SJSA1 (cell line): Measurements from ENCODE around the gene XRCC1. TPM values are rescaled to one million over a fixed set of nuclear protein-coding genes. Genes with fewer than 3 reads are reported as not detected.

Experiments used
- DNase-seq, 2 experiments: peaks; one replicate each; pipeline ENCODE4 v3.0.0-alpha.2; 2015 to 2020; ENCODE audit warnings: low spot score in 2 of 2, low read depth in 1 of 2
- H3K27ac ChIP-seq: fragments of 250-450 bp; sonication (Bioruptor Pico); 2 replicates; pipeline ENCODE4 v1.5.1; 2020; ENCODE audit warnings: mild to moderate bottlenecking, moderate library complexity
- H3K27me3 ChIP-seq: fragments of 250-450 bp; sonication (Bioruptor Pico); replicated peaks from 2 replicates; pipeline ENCODE4 v1.5.1; 2020; ENCODE audit warnings: mild to moderate bottlenecking, moderate library complexity
- H3K36me3 ChIP-seq: fragments of 250-450 bp; sonication (Bioruptor Pico); 2 replicates; pipeline ENCODE4 v1.5.1; 2020; ENCODE audit warnings: mild to moderate bottlenecking
- H3K4me1 ChIP-seq: fragments of 250-450 bp; sonication (Bioruptor Pico); replicated peaks from 2 replicates; pipeline ENCODE4 v1.6.1; 2021; ENCODE audit warnings: mild to moderate bottlenecking
- H3K4me3 ChIP-seq: fragments of 250-450 bp; sonication (Bioruptor Pico); 2 replicates; pipeline ENCODE4 v1.5.1; 2020; ENCODE audit warnings: mild to moderate bottlenecking
- H3K9me3 ChIP-seq: fragments of 250-450 bp; sonication (Bioruptor Pico); replicated peaks from 2 replicates; pipeline ENCODE4 v1.5.1; 2020; ENCODE audit warnings: mild to moderate bottlenecking
- total RNA-seq: library from RNA; depleted of rRNA; stranded (reverse); fragments of >200 nt; shearing (Covaris generic); gene quantifications from 2 replicates; pipeline ENCODE4 v1.2.3, GENCODE V29; 2014; rRNA removed

Gene XRCC1
- total RNA-seq, 1 experiment from 2014 or later = 59.8 TPM

DNA sequence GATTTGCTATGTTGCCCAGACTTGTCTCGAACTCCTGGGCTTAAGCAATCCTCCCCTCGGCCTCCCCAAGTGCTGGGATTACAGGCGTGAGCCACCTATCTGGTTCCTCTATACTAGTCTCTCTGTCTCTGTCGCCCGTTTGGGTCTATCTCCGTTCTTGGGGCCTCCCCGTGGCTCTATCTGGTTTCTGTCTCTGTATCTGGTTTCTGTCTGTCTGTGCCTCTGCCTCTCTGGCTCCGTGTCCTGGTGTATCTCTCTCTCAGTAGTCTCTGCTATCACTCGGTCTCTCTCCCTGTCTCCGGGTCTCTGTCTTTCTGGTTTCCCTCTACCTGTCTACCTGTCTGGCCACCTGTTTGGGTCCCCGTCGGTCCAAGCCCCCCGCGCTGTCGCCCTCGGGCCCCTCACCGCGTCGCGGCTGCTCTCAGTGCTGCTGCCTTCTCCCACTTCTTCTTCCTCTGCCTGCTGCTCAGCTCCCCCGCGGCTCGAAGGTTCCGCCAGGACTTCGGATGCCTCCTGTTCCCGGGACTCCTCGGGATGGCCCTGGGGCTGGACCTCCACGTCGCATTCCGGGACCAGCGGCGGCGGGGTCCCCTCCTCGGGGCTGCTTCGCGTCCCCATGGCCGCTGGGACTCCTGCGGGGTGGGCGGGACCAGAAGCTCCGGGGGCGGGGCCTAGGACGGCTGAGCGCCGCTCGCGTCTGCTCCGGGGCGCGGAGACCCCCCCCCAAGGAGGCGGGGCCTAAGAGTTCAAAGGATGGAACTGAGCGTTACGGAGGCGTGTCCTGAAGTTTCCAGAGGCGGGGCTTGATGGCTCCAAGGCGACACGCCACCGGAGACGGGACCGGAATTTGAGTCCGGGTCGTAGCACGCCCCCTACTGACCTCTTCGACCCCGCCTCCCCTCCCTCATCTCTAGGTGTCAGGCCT, 71.6 kb downstream of the XRCC1 start:
- H3K27me3 ChIP-seq = no peaks in the 10 kb centered on the region
- peak; percentile 94 to 97 for DNase-seq
- H3K9me3 ChIP-seq = no peaks in the 10 kb centered on the region
- peaks cover 7% of the 10 kb centered on the region for H3K36me3 ChIP-seq
- peak overlapping the region; percentile 30; the same call in 1 of the 2 replicates for H3K27ac ChIP-seq
- H3K4me1 ChIP-seq = peaks cover 8% of the 10 kb centered on the region
- H3K4me3 ChIP-seq = peak overlapping the region; percentile 67

DNA sequence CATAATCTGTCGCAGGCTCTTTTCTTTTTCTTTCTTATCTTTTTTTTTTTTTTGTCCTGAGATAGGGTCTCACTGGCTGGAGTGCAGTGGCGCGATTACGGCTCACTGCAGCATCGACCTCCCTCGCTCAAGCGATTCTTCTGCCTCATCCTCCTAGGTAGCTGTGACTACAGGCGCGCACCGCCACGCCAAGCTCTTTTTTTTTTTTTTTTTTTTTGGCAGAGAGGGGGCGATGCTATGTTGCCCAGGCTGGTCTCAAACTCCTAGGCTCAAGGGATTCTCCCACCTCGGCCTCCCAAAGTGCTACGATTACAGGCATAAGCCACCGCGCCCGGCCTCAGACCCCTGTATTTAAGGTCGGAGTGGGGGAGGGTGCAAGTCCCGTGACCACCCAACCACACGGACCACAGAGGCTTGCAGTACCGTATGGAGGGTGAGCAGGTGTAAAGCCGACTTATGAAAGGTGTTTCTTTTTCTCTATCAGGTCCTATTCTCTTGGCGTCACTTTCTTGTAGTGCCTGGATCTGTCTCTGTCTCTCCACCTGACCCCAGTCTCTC, 72.8 kb downstream of the XRCC1 start:
- Histone ChIP-seq H3K4me1 (peaks cover 8% of the 10 kb centered on the region), H3K4me3 (no peak overlapping the region), H3K27ac (no peak overlapping the region), H3K27me3 (no peaks in the 10 kb centered on the region), H3K9me3 (no peaks in the 10 kb centered on the region), H3K36me3 (peaks cover 5% of the 10 kb centered on the region)
- no peak for DNase-seq

DNA sequence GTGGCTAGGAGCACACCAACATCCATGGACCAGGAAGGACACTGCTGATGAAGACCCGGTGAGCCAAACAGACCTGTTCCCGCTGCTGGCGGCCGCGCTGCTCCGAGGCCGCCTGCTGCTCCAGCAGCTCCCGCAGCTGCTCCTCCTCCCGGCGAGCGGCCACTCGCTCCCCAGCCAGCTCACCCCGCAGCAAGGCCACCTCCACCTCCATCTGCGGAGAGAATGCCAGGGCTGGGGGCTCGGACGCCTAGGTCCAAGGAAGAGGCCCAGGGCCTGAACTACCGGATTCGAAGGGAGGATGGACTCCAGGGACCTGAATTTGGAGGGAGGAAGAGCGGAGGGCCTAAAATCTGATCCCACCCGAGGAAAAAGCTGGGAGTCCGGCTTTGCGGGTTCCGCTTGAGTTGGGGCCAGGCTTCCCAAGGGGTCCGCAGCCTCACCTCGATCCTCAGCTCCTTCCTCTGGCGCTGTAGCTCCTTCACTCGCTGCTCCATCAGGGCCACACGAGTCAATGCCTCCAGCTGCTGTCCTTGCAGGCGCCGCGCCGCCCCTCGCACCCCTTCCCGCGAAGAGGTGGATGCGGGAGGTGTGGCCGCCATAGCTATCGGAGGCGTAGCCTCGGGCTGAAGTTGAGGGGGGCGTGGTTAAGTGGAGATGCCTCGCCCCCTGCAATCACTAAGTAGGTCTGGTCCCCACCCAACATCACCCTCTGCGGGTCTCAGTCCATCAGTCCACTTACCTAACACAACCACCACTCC, 73.5 kb downstream of the XRCC1 start:
- H3K36me3 ChIP-seq = peaks cover 8% of the 10 kb centered on the region
- H3K4me3 ChIP-seq = no peak overlapping the region

DNA sequence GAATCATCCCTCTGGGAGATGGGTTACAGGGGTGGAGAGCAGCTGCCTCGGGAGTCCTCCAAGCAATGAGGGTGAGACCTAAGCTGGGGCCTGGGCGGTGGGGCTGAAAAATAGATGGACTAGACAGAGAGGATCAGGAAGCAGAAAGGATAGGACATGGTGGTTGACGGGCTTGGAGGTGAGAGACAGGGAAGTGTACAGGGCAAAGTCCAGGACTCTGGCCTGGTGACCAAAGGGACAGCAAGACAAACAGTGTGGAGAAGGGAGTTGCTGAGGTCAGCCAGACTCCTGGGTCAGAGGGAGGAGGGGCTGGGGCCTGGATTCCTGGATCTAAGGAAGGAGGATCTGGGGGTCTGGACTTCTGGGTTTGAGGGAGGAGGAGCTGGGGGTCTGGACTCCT, 76.3 kb downstream of the XRCC1 start:
- Histone ChIP-seq H3K9me3 (no peaks in the 10 kb centered on the region), H3K36me3 (peaks cover 8% of the 10 kb centered on the region), H3K4me1 (no peaks in the 10 kb centered on the region; the same call in 1 of the 2 replicates), H3K27me3 (no peaks in the 10 kb centered on the region), H3K4me3 (no peak overlapping the region), H3K27ac (no peak overlapping the region)
- no peak for DNase-seq

More for the DNA sequence above, 73.5 kb downstream of the XRCC1 start:
- Histone ChIP-seq H3K27ac (no peak overlapping the region), H3K4me1 (peaks cover 8% of the 10 kb centered on the region), H3K9me3 (no peaks in the 10 kb centered on the region), H3K27me3 (no peaks in the 10 kb centered on the region)
- DNase-seq = no peak

DNA sequence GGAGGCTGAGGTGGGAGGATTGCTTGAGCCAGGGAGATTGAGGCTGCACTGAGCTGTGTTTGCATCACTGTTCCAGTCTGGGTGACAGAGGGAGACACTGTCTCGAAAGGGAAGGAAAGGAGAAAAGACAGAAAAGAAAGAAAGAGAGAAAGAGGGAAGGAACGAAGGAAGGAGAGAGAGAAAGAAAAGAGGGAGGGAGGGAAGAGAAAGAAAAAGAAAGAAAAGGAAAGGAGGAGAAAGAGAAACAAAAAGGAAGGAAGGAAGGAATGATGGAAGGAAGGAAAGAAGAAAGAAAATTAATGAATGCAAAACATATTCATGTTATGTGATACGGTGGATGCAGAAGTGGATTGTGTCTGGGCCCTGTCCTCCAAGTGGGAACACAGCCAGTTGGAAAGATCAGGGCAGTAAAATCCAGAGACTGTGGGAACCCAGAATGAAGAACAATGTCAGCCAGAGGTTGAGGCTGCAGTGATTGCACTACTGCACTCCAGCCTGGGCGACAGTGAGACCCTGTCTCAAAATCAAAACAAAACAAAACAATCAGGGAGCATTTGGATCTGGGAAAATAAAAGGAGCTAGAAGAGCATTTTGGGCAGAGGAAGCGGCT, 77.0 kb downstream of the XRCC1 start:
- no peak overlapping the region for H3K4me3 ChIP-seq
- DNase-seq = no peak
- H3K4me1 ChIP-seq = no peaks in the 10 kb centered on the region; the same call in 1 of the 2 replicates
- H3K9me3 ChIP-seq = no peaks in the 10 kb centered on the region
- H3K36me3 ChIP-seq = peaks cover 5% of the 10 kb centered on the region; the same call in 1 of the 2 replicates
- H3K27me3 ChIP-seq = no peaks in the 10 kb centered on the region
- no peak overlapping the region for H3K27ac ChIP-seq

DNA sequence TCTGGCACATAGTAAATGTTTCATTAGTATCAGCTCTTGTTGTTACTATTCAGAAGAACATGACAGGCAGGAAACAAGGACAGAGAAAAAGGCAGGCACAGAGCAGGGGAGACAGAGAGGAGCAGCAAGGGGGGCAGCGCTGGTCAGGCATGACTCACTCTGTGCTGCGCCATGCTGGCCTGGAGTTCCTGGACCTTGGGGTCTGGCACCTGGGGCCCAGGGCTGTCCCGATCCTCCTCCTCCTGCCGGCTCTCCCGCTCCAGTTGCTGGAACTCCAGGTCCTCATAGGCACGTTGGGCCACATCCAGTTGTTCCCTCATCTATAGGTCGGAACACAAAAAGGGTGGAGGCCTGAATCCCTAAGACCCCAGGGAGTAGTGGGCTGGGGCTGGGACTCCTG, 78.4 kb downstream of the XRCC1 start:
- no peak for DNase-seq
- H3K9me3 ChIP-seq = no peaks in the 10 kb centered on the region
- no peak overlapping the region for H3K27ac ChIP-seq
- no peak overlapping the region for H3K4me3 ChIP-seq
- H3K36me3 ChIP-seq = peaks cover 5% of the 10 kb centered on the region; the same call in 1 of the 2 replicates
- H3K4me1 ChIP-seq = no peaks in the 10 kb centered on the region
- H3K27me3 ChIP-seq = no peaks in the 10 kb centered on the region

DNA sequence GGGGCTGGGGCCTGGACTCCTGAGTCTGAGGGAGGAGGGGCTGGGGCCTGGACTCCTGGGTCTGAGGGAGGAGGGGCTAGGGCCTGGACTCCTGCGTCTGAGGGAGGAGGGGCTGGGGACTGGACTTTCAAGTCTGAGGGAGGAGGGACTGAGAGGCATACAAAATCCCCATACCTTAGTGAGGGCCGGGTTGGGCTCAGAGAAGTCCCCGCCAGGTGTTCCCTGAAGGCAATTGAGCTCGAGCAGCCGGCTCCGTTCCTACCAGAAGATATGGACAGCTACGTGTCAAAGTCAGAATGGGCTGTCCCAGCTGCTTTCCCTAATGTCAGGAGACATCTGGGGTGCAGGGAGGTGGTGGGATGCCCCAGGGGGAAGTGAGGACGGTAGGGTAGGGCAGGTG, 80.2 kb downstream of the XRCC1 start:
- peaks cover 5% of the 10 kb centered on the region; the same call in 1 of the 2 replicates for H3K36me3 ChIP-seq
- H3K27ac ChIP-seq = no peak overlapping the region
- H3K27me3 ChIP-seq = no peaks in the 10 kb centered on the region
- no peaks in the 10 kb centered on the region for H3K9me3 ChIP-seq
- no peak overlapping the region for H3K4me3 ChIP-seq
- no peaks in the 10 kb centered on the region for H3K4me1 ChIP-seq
- no peak for DNase-seq

Other genes with a start within 250 kb of the XRCC1 start
- 0.05 TPM in 1 of 2 replicates, not detected in the other for gene CD177, start 221.8 kb downstream of the XRCC1 start, total RNA-seq
- not detected in 2 replicates for gene TEX101, start 160.6 kb downstream of the XRCC1 start, total RNA-seq
- 0.13 TPM in 1 of 2 replicates, not detected in the other for gene LYPD3, start 109.9 kb downstream of the XRCC1 start, total RNA-seq
- 15.1 and 15.8 TPM in 2 replicates for gene PHLDB3, start 70.8 kb downstream of the XRCC1 start, total RNA-seq
- 23.7 and 30.5 TPM in 2 replicates for gene ETHE1, start 48.3 kb downstream of the XRCC1 start, total RNA-seq
- 0.09 and 0.42 TPM in 2 replicates for gene ZNF575, start 42.3 kb downstream of the XRCC1 start, total RNA-seq
- gene PINLYP, start 274 bp upstream of the XRCC1 start, total RNA-seq = 1.3 TPM in 1 of 2 replicates, not detected in the other
- gene IRGQ, start 20.6 kb upstream of the XRCC1 start, total RNA-seq = 35.1 and 36.2 TPM in 2 replicates
- 8.8 and 12.6 TPM in 2 replicates for gene ZNF576, start 21.1 kb upstream of the XRCC1 start, total RNA-seq
- gene SRRM5, start 36.6 kb upstream of the XRCC1 start, total RNA-seq = not detected in 2 replicates
- gene ZNF428, start 44.1 kb upstream of the XRCC1 start, total RNA-seq = 64.1 and 96.9 TPM in 2 replicates
- gene CADM4, start 64.3 kb upstream of the XRCC1 start, total RNA-seq = 0.06 TPM in 1 of 2 replicates, not detected in the other
- gene PLAUR, start 94.6 kb upstream of the XRCC1 start, total RNA-seq = 25.7 and 26.5 TPM in 2 replicates
- gene IRGC, start 140.5 kb upstream of the XRCC1 start, total RNA-seq = not detected in 2 replicates
- gene SMG9, start 179.4 kb upstream of the XRCC1 start, total RNA-seq = 9.4 and 29.9 TPM in 2 replicates
- 1.6 and 5.1 TPM in 2 replicates for gene KCNN4, start 205.4 kb upstream of the XRCC1 start, total RNA-seq
- gene LYPD5, start 226.9 kb upstream of the XRCC1 start, total RNA-seq = 0.24 TPM in 1 of 2 replicates, not detected in the other